H7 (cell line): ENCODE data around the gene LIPM. TPM values are rescaled to one million over a fixed set of nuclear protein-coding genes. Genes with fewer than 3 reads are reported as not detected.

Experiments
- DNase-seq: peaks from one replicate; pipeline ENCODE4 v3.0.0; 2012
- H3K27me3 ChIP-seq: 2 replicates; pipeline ENCODE4 v1.6.0; 2011; ENCODE audit warnings: mild to moderate bottlenecking, low read length; ENCODE audit not compliant: control insufficient read depth, insufficient read depth
- H3K36me3 ChIP-seq: replicated peaks from 2 replicates; pipeline ENCODE4 v1.5.1; 2011; ENCODE audit warnings: low read length; ENCODE audit not compliant: control insufficient read depth, insufficient read depth
- H3K4me3 ChIP-seq: 2 replicates; pipeline ENCODE4 v1.5.1; 2011; ENCODE audit warnings: low read depth, mild to moderate bottlenecking, control low read depth, low read length, moderate library complexity; ENCODE audit not compliant: insufficient read depth
- total RNA-seq: library from RNA; depleted of rRNA; stranded (reverse); fragments of >200 nt; shearing (Covaris generic); gene quantifications from 2 replicates; pipeline ENCODE4 v1.2.3, GENCODE V29; 2014

The LIPM gene
- total RNA-seq, 1 experiment from 2014 or later = not detected

- Histone ChIP-seq H3K4me3 (no peak overlapping the region), H3K27me3 (no peaks in the 10 kb centered on the region; the same call in 1 of the 2 replicates), H3K36me3 (no peaks in the 10 kb centered on the region)
- no peak for DNase-seq
Measured at GRCh38 chr10:88840104-88840503, 37.6 kb downstream of the LIPM start.

DNA sequence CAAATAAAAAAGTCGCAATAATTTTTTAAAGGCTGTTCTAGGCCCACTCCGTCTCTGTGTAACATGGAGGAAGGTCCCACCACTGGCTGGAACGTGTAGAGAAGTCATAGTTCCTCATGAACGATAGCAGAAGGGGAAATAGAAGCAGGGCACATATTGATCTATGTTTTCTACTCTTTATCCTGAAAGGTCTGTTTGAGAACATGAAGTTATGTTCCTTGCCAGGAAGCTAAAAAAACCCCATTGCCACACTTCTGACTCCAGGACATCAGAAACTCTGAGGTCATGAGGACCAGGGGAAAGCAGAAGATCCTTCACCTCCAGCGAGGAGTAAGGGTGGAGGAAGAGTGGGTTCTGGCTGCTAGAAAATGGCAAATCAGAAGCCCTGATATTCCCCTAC is 38.4 kb downstream of the LIPM start:
- no peak for DNase-seq

GRCh38 chr10:88841316-88842111 is 39.0 kb downstream of the LIPM start:
- H3K36me3 ChIP-seq = no peaks in the 10 kb centered on the region
- no peak overlapping the region for H3K4me3 ChIP-seq
- DNase-seq = no peak
- H3K27me3 ChIP-seq = no peaks in the 10 kb centered on the region; the same call in 1 of the 2 replicates

More for the DNA sequence above, 38.4 kb downstream of the LIPM start:
- Histone ChIP-seq H3K4me3 (no peak overlapping the region), H3K36me3 (no peaks in the 10 kb centered on the region), H3K27me3 (no peaks in the 10 kb centered on the region; the same call in 1 of the 2 replicates)

DNA sequence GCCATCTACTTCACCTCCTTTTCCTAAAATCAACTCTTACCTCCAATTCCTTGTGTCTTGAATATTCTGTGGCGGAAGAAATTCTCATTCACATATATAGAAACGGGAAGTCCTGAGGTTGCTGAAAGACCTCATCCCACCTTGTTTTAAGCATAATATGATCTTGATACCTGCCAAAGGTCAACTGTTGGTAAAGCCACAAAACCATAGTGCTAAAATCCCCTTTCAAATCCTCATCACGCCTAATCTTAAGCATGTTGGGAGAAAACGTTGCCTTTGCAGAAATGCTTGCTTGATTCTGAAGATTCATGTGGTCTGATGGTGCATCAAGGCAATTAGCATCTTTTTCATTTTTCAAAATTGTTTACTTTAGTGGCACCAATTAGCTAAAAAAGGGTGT is 40.6 kb downstream of the LIPM start:
- Histone ChIP-seq H3K36me3 (no peaks in the 10 kb centered on the region), H3K27me3 (no peaks in the 10 kb centered on the region; the same call in 1 of the 2 replicates), H3K4me3 (no peak overlapping the region)
- no peak for DNase-seq

DNA sequence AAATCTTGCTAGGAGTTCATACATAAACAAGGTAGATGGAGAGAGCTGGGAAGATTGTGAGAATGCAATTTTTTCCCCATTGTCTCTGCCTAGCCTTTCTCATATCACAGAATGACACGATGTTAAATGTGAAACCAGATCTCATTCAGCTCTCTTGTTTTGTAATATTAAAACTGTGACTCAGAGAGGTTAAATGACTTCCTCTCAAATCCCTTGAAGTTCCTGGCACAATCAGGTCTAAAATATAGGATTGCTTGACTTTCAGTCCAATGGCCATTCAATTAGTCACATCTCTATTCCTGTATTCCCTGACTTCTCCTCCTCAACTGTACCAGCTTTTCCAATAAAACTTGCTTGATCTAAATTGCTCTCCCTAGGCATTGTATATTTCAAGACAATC is 46.0 kb downstream of the LIPM start:
- Histone ChIP-seq H3K4me3 (no peak overlapping the region), H3K36me3 (no peaks in the 10 kb centered on the region), H3K27me3 (no peaks in the 10 kb centered on the region)
- DNase-seq = no peak

GRCh38 chr10:88849234-88849633 is 46.7 kb downstream of the LIPM start:
- H3K36me3 ChIP-seq = no peaks in the 10 kb centered on the region
- no peaks in the 10 kb centered on the region for H3K27me3 ChIP-seq
- no peak overlapping the region for H3K4me3 ChIP-seq
- DNase-seq = no peak

DNA sequence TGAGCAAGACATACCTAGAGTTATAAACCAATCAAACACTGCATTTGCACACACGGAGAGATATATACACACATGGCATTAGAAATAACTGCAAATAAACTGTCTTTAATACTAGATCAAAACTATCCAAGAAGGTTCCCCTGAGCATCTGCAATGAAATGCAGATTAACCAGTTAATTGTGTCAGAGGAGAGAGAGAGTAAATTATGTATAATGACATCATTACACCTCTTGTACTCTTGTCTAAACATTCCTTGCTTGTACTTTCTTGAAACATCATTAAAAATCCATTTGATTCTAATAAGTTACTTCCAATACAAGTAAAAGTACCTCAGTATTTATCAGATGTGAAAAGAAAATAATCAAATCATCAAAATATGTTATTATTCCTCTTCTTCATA is 48.2 kb downstream of the LIPM start:
- no peak for DNase-seq
- H3K36me3 ChIP-seq = no peaks in the 10 kb centered on the region
- no peak overlapping the region for H3K4me3 ChIP-seq
- H3K27me3 ChIP-seq = no peaks in the 10 kb centered on the region

DNA sequence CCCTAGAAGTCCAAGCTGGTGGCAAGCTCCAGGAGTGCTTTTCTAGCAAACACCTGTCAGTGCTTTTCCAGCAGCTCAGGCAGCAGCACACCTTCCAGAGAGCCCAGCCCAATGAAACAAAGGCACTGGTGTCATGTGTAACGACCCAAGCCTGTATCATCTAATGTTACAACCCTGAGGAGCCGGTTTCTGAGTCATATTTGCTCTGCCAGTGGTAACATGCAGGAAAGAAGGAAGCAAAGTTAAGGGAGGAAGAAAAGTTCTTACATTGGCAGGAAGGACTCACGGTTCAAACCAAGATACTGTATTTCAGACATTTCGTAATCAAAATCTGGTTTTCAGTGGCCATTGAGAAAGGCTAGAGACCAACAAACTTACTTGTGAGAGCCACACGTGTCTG is 49.2 kb downstream of the LIPM start, which contains the start of gene ANKRD22:
TSS of gene ANKRD22 (minus strand) at position 139 of the 400 bp plus-strand sequence. CDS start 237 bp downstream, outside the sequence.
- H3K27me3 ChIP-seq = no peaks in the 10 kb centered on the region
- no peak for DNase-seq
- H3K36me3 ChIP-seq = no peaks in the 10 kb centered on the region
- H3K4me3 ChIP-seq = no peak within 1 kb of the TSS

DNA sequence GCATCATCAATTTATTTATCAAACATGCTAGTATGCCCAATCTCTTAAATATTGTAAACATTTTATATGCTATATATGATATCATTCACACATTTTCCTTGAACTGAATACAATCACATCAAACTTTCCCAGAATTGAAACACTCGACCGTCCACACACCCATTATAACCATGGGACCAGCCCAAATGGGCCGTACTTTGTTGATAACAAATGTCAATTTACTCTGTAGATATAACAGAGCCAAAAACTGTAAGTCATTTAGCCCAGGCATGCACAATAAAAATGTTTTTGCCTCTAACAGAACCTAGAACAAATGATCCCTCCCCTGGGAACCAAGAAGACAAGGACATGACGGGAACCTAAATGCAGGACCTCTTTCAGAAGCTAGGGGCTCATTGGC is 49.8 kb downstream of the LIPM start:
- Histone ChIP-seq H3K36me3 (no peaks in the 10 kb centered on the region), H3K27me3 (no peaks in the 10 kb centered on the region), H3K4me3 (no peak overlapping the region)
- no peak for DNase-seq

GRCh38 chr10:88853155-88853881 is 50.8 kb downstream of the LIPM start:
- H3K27me3 ChIP-seq = no peaks in the 10 kb centered on the region
- H3K36me3 ChIP-seq = no peaks in the 10 kb centered on the region
- no peak overlapping the region for H3K4me3 ChIP-seq
- no peak for DNase-seq

- Histone ChIP-seq H3K27me3 (no peaks in the 10 kb centered on the region), H3K36me3 (no peaks in the 10 kb centered on the region), H3K4me3 (no peak overlapping the region)
- no peak for DNase-seq
Measured at GRCh38 chr10:88854684-88855083, 52.2 kb downstream of the LIPM start.

GRCh38 chr10:88857831-88858230 is 55.3 kb downstream of the LIPM start:
- H3K4me3 ChIP-seq = no peak overlapping the region
- no peaks in the 10 kb centered on the region for H3K27me3 ChIP-seq
- no peaks in the 10 kb centered on the region for H3K36me3 ChIP-seq
- DNase-seq = no peak

- H3K27me3 ChIP-seq = no peaks in the 10 kb centered on the region
- H3K4me3 ChIP-seq = no peak overlapping the region
- DNase-seq = no peak
- H3K36me3 ChIP-seq = no peaks in the 10 kb centered on the region
Measured at GRCh38 chr10:88858491-88858890, 56.0 kb downstream of the LIPM start.

GRCh38 chr10:88861036-88861435 is 58.5 kb downstream of the LIPM start:
- DNase-seq = no peak
- Histone ChIP-seq H3K27me3 (no peaks in the 10 kb centered on the region), H3K36me3 (no peaks in the 10 kb centered on the region), H3K4me3 (no peak overlapping the region)

DNA sequence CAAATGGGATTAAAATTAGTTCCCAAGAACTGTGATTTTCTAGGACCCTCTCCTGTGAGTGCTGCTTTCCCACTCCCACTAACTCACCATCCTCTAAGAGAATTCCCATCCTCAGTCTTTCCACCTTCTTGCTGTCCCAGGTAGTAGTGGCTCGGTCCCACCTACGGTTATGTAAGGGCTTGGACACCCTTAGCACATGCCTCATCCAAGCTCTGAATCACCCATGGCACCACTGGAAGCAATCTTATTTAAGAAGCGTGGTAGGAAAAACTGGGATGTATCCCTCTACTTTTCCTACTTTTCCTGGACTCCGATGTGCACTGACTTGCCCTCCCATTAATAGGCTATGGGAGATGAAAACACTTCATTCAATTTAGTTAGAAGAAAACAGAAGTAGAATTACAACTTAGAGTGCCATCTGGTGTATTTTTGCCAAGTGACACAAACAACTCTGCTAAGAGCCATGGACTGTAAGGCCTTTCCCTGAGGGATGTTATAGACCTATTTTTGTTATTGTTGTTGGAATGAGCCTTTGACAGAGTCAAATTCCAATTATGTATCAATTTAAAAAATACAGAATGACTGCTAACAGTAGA is 62.8 kb downstream of the LIPM start:
- Histone ChIP-seq H3K27me3 (no peaks in the 10 kb centered on the region), H3K4me3 (no peak overlapping the region), H3K36me3 (no peaks in the 10 kb centered on the region)
- DNase-seq = no peak
